ENCODE measurements around the gene BCL2L2.

DNA sequence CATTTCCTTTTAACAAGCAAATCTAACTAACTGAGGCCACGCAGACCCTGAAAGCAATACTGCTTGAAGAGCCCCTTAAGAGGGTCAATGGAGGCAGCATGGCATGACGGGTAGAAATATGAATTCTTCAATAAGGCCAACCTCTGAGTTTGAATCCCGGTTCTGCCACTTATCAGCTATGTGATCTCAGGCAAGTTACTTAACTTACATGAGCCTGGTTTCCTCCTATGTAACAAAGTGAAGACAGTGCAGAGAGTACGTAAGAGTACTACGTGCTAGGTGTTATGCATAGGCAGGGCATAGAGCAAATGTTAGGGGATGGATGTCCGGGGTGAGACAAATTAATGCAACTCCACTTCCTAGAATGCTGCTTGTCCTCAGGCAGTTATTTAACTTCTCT is 25.4 kb upstream of the BCL2L2 start:
- TF ChIP-seq, protein P1, sequence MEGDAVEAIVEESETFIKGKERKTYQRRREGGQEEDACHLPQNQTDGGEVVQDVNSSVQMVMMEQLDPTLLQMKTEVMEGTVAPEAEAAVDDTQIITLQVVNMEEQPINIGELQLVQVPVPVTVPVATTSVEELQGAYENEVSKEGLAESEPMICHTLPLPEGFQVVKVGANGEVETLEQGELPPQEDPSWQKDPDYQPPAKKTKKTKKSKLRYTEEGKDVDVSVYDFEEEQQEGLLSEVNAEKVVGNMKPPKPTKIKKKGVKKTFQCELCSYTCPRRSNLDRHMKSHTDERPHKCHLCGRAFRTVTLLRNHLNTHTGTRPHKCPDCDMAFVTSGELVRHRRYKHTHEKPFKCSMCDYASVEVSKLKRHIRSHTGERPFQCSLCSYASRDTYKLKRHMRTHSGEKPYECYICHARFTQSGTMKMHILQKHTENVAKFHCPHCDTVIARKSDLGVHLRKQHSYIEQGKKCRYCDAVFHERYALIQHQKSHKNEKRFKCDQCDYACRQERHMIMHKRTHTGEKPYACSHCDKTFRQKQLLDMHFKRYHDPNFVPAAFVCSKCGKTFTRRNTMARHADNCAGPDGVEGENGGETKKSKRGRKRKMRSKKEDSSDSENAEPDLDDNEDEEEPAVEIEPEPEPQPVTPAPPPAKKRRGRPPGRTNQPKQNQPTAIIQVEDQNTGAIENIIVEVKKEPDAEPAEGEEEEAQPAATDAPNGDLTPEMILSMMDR (IDR thresholded peaks at IDR 0.05) = no peak
- TF ChIP-seq EP300 (IDR thresholded peaks at IDR 0.05) = no peak
- TF ChIP-seq POLR2AphosphoS5 (IDR thresholded peaks at IDR 0.05) = no peak
